Measurements from ENCODE around the gene SLC27A2.

SLC27A2 gene

GRCh38 chr15:50241684-50242450 is 59.9 kb downstream of the SLC27A2 start:
- no peak for DNase-seq (ENCODE audit: low read depth)

DNA sequence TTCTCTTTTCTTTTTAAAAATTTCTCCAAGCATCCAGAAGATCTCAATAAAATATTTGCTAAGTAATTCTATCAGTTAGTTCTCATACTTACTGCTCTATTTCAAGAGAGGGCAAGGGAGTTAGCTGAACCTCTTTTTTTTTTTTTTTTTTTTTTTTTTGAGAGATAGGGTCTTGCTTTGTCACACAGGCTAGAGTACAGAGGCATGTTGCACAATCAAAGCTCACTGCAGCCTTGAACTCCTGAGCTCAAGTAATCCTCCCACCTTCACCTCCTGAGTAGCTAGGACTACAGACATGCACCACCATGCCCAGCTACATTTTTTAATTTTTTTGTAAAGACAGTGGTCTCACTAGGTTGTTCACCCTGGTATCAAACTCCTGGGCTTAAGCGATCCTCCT is 62.2 kb downstream of the SLC27A2 start:
- DNase-seq (ENCODE audit: low read depth): no peak

DNA sequence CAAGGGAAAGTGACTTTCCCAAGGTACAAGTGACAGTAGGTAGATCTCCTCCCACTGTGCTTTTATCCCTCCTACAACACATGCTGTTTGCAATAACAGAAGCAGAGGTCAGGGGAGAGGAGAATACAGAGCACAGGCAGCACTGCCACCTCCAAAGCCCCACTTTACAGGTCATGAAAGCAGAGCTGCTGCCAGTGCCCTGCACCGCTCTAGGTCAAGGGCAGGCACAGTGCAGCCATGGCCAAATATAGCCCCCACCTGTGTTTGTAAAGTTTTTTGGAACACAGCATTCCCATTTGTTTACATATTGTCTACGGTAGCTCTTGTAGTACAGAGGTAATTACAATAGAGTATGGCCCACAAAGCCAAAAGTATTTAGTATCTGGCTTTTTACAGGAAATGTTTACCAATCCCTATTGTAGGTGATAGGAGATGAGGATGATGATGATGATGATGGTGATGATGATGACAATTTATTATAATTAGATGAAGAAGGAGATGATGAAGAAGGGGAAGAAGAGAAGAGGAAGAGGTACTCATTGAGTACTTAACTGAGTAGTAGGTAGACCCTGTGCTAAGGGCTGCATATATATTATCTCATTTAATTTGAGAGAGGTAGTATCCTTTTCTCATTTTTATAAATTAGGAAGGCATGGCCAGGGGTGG is 63.1 kb downstream of the SLC27A2 start:
- DNase-seq (ENCODE audit: low read depth): no peak

GRCh38 chr15:50246631-50247030 is 64.6 kb downstream of the SLC27A2 start:
- no peak for DNase-seq (ENCODE audit: low read depth)

GRCh38 chr15:50247819-50248655 is 66.0 kb downstream of the SLC27A2 start:
- DNase-seq (ENCODE audit: low read depth): peak; percentile 25

DNA sequence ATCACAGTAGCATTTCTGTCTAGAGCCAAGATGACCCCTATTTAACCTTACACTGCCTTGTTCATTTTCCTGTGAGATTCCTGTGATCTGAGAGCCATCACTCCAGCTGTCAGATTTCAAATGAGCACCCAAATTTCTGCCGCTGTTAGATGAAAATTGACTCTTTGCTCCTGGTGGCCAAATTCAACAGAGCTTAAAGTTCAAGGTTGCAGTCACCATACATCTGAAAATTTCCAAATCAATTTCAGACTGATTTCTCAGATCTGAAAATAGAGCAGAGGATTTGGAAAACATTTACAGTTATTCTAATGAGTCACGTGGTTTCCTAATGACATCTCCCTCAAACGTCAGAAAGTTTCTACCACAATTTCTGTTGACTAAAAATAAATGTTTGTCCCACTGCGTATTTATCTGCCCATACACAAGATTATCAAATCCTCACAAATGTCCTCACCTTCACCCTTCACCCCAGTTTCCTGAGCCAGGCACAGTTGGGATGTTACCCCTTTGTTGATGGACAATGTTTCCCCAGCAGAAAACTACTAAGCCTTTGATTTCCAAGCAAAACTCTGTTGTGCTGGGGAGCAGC is 67.1 kb downstream of the SLC27A2 start:
- no peak for DNase-seq (ENCODE audit: low read depth)

DNA sequence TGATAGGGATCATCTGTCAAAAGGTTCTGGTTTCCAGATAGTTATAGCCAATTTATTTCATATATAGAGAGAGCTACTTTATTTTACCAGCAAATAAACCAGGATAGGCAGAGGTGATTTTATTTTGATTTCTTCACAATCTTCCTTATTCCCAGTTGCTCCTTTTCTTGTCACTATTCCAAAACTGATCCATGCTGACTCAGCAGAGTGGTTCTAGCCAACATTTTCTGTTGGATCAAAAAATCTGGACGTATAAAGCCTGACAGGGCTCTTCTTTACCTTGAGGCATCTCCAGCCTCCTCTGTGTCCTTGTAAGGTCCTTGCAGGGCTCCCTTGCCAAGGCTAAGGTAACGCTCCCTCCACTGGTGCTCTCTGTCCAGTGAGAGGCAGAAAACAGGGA is 67.7 kb downstream of the SLC27A2 start:
- no peak for DNase-seq (ENCODE audit: low read depth)

DNA sequence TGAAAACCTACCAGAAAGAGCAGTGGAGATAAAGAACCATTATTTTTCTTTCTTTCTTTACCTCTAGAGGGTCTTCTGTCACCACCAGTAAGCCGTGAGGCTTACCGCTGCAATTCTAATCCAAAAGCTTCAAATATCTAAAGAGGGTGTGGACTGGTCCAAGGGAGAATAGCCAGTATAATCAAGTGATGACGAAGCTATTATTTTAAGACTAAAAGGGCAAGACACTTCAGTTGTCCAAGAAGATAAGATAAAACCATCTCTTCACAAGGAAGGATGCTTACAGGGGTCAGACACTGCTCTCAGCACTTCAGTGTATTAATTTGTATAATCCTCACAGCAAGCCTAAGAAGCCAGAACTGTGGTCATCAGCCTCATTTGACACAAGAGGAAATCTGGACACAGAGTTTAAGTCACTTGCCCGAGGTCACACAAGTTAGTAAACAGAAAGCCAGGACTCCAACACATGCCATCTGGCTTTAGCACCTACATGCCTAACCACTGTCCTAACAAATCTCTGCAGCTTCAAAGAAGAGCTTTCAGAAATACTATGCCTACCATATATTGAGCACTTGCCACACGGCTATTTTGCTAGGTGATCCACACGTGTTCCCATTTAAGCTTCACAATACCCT is 68.9 kb downstream of the SLC27A2 start:
- no peak for DNase-seq (ENCODE audit: low read depth)

- DNase-seq (ENCODE audit: low read depth): no peak
Measured at GRCh38 chr15:50251638-50252182, 69.7 kb downstream of the SLC27A2 start.

DNA sequence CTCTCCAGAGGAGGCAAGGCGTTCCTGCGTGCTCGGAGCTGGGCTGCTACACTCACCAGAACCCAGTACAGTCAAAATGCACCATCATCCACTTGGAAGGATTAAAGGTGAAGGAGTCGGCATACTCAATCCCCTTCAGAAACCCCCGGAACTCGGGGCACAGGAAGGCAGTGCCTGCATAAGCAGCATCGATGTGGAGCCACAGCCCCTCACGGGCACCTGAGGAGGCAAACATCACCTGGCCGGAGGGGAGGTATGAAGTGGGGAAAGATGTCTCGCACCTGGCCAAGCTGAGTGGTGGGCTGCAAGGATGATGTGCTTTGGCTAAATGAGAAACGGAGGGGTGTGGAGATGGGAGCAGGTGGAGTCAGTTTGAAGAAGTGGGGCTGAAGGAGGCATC is 70.6 kb downstream of the SLC27A2 start:
- no peak for DNase-seq (ENCODE audit: low read depth)

DNA sequence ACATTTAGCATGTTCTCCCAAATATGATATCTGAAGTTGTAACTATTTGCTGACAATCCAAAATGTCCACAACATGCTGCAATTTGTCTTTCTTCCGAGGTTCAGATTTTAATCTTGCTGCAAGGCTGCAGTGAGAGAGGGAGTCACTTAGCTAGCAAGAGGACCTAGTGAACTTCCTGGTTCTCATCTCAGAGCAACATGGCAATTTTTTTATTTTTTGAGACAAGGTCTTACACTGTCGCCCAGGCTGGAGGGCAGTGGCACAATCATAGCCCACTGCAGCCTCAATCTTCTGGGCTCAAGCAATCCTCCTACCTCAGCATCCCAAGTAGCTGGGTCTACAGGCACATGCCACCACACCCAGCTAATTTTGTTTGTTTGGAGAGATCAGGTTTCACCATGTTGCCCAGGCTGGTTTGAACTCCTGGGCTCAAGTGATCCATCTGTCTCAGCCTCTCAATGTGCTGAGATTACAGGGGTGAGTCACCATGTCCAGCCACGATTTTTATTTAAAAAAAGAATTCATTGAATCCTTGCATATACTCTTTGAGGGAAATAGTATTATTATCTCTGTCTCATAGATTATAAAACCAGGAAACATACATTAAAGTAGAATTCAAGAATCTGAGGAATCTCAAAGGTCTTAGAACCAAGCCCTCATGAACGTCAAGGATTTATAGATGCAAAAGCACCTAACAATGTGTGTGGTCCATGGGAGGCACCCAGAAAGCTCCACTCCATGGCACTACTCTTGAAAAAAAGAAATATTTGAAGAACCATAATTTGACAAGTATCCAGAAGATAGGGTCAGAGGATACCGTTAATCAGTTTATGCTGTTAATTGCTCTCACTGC is 74.4 kb downstream of the SLC27A2 start:
- no peak for DNase-seq (ENCODE audit: low read depth)

- no peak for DNase-seq (ENCODE audit: low read depth)
Measured at GRCh38 chr15:50257332-50257731, 75.3 kb downstream of the SLC27A2 start.

DNA sequence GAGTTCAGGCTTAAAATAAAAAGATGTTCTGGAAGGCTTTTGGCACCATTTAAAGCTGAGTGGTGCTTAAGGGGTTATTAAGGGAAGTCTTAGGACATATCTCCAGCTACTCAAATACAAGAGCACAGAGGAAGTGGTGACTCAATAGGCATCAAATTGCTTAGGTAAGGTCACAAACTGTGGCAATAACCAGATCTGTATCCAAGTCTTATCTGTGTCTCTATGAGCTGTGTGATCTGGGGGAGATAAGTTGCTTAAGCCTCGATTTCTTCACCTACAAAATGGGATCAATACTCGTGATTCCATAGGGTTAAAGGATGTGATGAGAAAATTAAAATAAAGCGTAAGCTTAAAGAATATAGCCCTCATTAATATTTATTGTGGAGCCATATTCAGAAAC is 75.9 kb downstream of the SLC27A2 start:
- no peak for DNase-seq (ENCODE audit: low read depth)

GRCh38 chr15:50259276-50259675 is 77.3 kb downstream of the SLC27A2 start:
- DNase-seq (ENCODE audit: low read depth): no peak

DNA sequence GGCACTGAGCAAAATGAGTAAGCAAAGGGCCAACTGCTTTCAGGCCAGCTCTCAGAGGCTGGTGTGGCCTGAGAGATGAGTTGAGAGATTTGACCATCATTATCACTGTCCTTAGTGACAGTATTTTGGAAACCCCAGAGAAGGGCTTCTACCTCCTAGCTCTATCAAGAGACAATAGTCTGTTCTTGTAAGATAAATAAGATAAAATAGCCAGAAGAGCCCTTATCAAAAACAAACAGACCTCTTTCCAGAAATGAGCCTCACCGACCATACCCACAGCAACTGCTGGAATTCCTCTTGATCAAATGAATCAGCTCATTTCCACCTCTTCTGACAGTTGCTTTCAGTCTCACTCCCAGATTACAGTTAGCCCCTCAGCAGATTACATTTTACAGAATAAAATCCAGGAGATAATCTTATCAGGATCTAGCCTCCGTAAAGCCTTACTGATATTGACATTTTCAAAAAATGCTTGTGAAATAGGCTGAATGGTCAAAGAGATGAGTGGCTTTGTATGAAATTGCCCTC is 79.0 kb downstream of the SLC27A2 start:
- DNase-seq (ENCODE audit: low read depth): no peak

DNA sequence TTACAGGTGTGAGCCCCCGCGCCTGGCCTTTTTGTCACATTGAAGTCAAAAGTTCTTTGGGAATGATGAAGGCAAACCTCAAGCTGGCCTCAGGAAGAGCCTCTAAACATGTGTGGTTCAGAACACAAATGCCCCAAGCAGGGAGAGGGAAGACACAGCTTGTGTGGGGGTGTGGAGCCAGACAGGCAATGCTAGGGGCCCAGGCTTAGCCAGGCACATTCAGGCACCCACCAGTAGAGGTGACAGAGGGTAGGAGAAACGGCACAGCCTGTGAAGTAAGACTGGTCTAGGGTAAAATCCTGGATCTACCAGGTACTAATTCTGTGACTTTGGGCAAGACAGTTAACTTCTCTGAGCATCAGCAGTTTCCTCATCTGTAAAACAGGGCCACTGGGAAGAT is 80.0 kb downstream of the SLC27A2 start:
- DNase-seq (ENCODE audit: low read depth): no peak

GRCh38 chr15:50262533-50262932 is 80.5 kb downstream of the SLC27A2 start:
- peak; percentile 52 for DNase-seq (ENCODE audit: low read depth)

GRCh38 chr15:50265620-50266019 is 83.6 kb downstream of the SLC27A2 start, which contains the start of gene HDC:
Gene HDC, minus strand, starts transcription at chr15:50265726. Its CDS starts 103 bp downstream, at chr15:50265623.
- no peak for DNase-seq (ENCODE audit: low read depth)

GRCh38 chr15:50267577-50267976 is 85.6 kb downstream of the SLC27A2 start:
- DNase-seq (ENCODE audit: low read depth): no peak

DNA sequence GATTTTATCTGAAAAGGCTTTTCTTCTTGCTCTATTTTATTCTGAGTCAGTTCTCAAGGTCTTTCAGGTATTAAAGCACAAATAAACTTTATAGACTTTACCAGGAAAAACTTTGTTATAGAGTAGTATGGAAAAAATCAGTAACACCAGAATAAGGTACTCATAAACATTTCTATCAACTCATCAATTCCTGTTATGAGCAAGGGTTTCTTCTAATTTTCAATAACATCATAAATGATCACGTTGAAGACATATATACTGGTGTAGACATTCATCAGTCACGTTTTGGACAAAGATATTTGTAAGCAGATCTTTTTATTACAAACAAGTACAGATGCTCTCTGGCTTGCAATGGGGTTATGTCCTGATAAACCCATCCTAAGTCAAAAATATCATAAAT is 93.1 kb downstream of the SLC27A2 start:
- DNase-seq (ENCODE audit: low read depth): no peak

Data from activated T-cell treated with anti-CD3 and anti-CD28 coated beads for 48 hours (primary cell).